OCI-LY3 (cell line): ENCODE results near the gene SULF2.

Experiments
- H2AFZ ChIP-seq: fragments of 200-600, 300-600 bp; shearing (Covaris generic); 2 replicates; pipeline ENCODE4 v1.6.0; 2014; ENCODE audit warnings: antibody characterized with exemption, low read depth, low read length
- H3K27ac ChIP-seq: fragments of 200-600, 300-600 bp; sonication (generic); 2 replicates; pipeline ENCODE4 v1.5.1; 2014; ENCODE audit warnings: mild to moderate bottlenecking, low read length, moderate library complexity, mixed read lengths
- H3K27me3 ChIP-seq: fragments of 200-600, 300-600 bp; sonication (generic); 2 replicates; pipeline ENCODE4 v1.6.1; 2014; ENCODE audit warnings: low read depth, low read length, mixed read lengths
- H3K36me3 ChIP-seq: fragments of 200-600, 300-600 bp; sonication (generic); replicated peaks from 2 replicates; pipeline ENCODE3; 2014; ENCODE audit warnings: low read depth, low read length, mixed read lengths
- H3K4me1 ChIP-seq: fragments of 300-600, 200-600 bp; sonication (generic); 2 replicates; pipeline ENCODE4 v1.6.1; 2014; ENCODE audit warnings: low read length, mixed read lengths
- H3K4me2 ChIP-seq: fragments of 200-600, 300-600 bp; sonication (generic); 2 replicates; pipeline ENCODE4 v1.6.1; 2014; ENCODE audit warnings: low read length, mixed read lengths
- H3K4me3 ChIP-seq: fragments of 300-600, 200-600 bp; sonication (generic); 2 replicates; pipeline ENCODE4 v1.5.1; 2014; ENCODE audit warnings: antibody characterized with exemption, mild to moderate bottlenecking, low read length, moderate library complexity
- H3K79me2 ChIP-seq: fragments of 300-600, 200-600 bp; shearing (Covaris generic); 2 replicates; pipeline ENCODE4 v1.6.1; 2014; ENCODE audit warnings: mild to moderate bottlenecking, low read length, mixed read lengths
- H3K9ac ChIP-seq: fragments of 300-600, 200-600 bp; shearing (Covaris generic); 2 replicates; pipeline ENCODE4 v1.6.0; 2014; ENCODE audit warnings: mild to moderate bottlenecking, low read length, moderate library complexity
- H3K9me3 ChIP-seq: fragments of 200-600, 300-600 bp; shearing (Covaris generic); 2 replicates; pipeline ENCODE4 v1.6.1; 2014; ENCODE audit warnings: low read length, mixed read lengths; ENCODE audit not compliant: insufficient read depth
- H4K20me1 ChIP-seq: fragments of 200-600, 300-600 bp; sonication (generic); 2 replicates; pipeline ENCODE4 v1.6.1; 2016; ENCODE audit warnings: low read length, mixed read lengths; ENCODE audit not compliant: insufficient read depth
- EZH2phosphoT487 ChIP-seq: fragments of 200-600 bp; shearing (Covaris generic); IDR thresholded peaks from 2 replicates; pipeline ENCODE4 v1.6.1; 2018; ENCODE audit warnings: antibody characterized with exemption, mixed run types, low read depth
- TF ChIP-seq, protein P1 (sequence below): fragments of 200-600, 300-600 bp; sonication (generic); IDR thresholded peaks from 2 replicates; pipeline ENCODE4 v1.5.1; 2014; ENCODE audit warnings: antibody characterized with exemption, low read length, low read depth

Gene SULF2

GRCh38 chr20:47817573-47817972, 32.3 kb upstream of the SULF2 start:
- Histone ChIP-seq H3K79me2 (no peaks in the 10 kb centered on the region), H2AFZ (no peak overlapping the region), H3K9ac (no peak overlapping the region), H3K27me3 (peaks cover 66% of the 10 kb centered on the region), H3K4me2 (no peak overlapping the region), H3K9me3 (no peaks in the 10 kb centered on the region), H3K4me1 (peaks cover 8% of the 10 kb centered on the region), H3K27ac (no peak overlapping the region), H3K4me3 (no peak overlapping the region), H4K20me1 (no peaks in the 10 kb centered on the region), H3K36me3 (no peaks in the 10 kb centered on the region)
- TF ChIP-seq, protein P1, sequence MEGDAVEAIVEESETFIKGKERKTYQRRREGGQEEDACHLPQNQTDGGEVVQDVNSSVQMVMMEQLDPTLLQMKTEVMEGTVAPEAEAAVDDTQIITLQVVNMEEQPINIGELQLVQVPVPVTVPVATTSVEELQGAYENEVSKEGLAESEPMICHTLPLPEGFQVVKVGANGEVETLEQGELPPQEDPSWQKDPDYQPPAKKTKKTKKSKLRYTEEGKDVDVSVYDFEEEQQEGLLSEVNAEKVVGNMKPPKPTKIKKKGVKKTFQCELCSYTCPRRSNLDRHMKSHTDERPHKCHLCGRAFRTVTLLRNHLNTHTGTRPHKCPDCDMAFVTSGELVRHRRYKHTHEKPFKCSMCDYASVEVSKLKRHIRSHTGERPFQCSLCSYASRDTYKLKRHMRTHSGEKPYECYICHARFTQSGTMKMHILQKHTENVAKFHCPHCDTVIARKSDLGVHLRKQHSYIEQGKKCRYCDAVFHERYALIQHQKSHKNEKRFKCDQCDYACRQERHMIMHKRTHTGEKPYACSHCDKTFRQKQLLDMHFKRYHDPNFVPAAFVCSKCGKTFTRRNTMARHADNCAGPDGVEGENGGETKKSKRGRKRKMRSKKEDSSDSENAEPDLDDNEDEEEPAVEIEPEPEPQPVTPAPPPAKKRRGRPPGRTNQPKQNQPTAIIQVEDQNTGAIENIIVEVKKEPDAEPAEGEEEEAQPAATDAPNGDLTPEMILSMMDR, result no peak
- TF ChIP-seq EZH2phosphoT487, result no peak

- no peak overlapping the region for H3K9ac ChIP-seq
- H3K27me3 ChIP-seq, result peaks cover 74% of the 10 kb centered on the region
- no peaks in the 10 kb centered on the region for H3K9me3 ChIP-seq
- no peaks in the 10 kb centered on the region; the same call in 1 of the 2 replicates for H3K4me1 ChIP-seq
- H3K79me2 ChIP-seq, result no peaks in the 10 kb centered on the region
- TF ChIP-seq, protein P1, result no peak
- TF ChIP-seq EZH2phosphoT487, result no peak
- no peak overlapping the region for H2AFZ ChIP-seq
- no peak overlapping the region for H3K4me2 ChIP-seq
- H3K4me3 ChIP-seq, result no peak overlapping the region
- H3K27ac ChIP-seq, result no peak overlapping the region
- no peaks in the 10 kb centered on the region for H4K20me1 ChIP-seq
- no peaks in the 10 kb centered on the region for H3K36me3 ChIP-seq
These were observed 31.5 kb upstream of the SULF2 start for GRCh38 chr20:47816487-47817451.

- H2AFZ ChIP-seq, result no peak overlapping the region
- H3K9ac ChIP-seq, result no peak overlapping the region
- H3K27me3 ChIP-seq, result peaks cover 84% of the 10 kb centered on the region
- no peaks in the 10 kb centered on the region for H3K9me3 ChIP-seq
- no peak overlapping the region for H3K4me2 ChIP-seq
- no peaks in the 10 kb centered on the region for H3K4me1 ChIP-seq
- H3K36me3 ChIP-seq, result no peaks in the 10 kb centered on the region
- no peaks in the 10 kb centered on the region for H3K79me2 ChIP-seq
- no peak overlapping the region for H3K4me3 ChIP-seq
- H4K20me1 ChIP-seq, result no peaks in the 10 kb centered on the region
- no peak overlapping the region for H3K27ac ChIP-seq
- TF ChIP-seq, protein P1, result no peak
- no peak for TF ChIP-seq EZH2phosphoT487
These were observed 30.6 kb upstream of the SULF2 start for GRCh38 chr20:47815866-47816265.

DNA sequence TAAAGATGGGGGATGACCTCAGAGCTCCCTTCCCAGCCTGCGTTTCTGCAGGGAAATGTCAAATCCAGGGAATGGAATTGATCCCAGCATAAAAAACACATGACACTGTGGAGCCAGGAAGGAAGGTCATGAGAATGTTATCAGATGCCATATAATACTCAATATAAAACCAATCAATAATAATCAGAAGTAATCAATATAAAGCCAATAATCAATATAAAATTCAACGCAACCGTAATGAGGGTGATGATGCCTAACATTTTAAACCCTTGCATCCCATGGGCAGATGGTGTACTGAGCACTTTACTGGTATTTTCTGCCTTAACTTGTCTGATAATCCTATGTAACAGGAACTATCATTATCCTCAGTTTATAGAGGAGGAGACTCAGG, 30.1 kb upstream of the SULF2 start:
- peaks cover 88% of the 10 kb centered on the region for H3K27me3 ChIP-seq
- TF ChIP-seq, protein P1, result no peak
- TF ChIP-seq EZH2phosphoT487, result no peak
- H3K4me1 ChIP-seq, result no peaks in the 10 kb centered on the region
- no peaks in the 10 kb centered on the region for H3K9me3 ChIP-seq
- no peak overlapping the region for H3K4me2 ChIP-seq
- H3K4me3 ChIP-seq, result no peak overlapping the region
- H3K79me2 ChIP-seq, result no peaks in the 10 kb centered on the region
- no peak overlapping the region for H3K9ac ChIP-seq
- no peaks in the 10 kb centered on the region for H4K20me1 ChIP-seq
- no peaks in the 10 kb centered on the region for H3K36me3 ChIP-seq
- H2AFZ ChIP-seq, result no peak overlapping the region
- no peak overlapping the region for H3K27ac ChIP-seq
